ENCODE data around the gene HEXD.
A peak's percentile ranks its signal among the peaks of the same experiment; 100 is the strongest.

Gene HEXD

GRCh38 chr17:82412535-82413520 lies 5.3 kb upstream of the HEXD start:
- no peak for TF ChIP-seq POLR2A (IDR thresholded peaks at IDR 0.05; ENCODE audit: low read depth, low read length)
- no peak for TF ChIP-seq POLR2AphosphoS5 (IDR thresholded peaks at IDR 0.05; ENCODE audit: low read depth, low read length)
- TF ChIP-seq TAF1 (IDR thresholded peaks at IDR 0.05; ENCODE audit: borderline replicate concordance, low read depth, low read length), result no peak
- DNase-seq (ENCODE audit: insufficient read length), result no peak
- FAIRE-seq, result no peak

- FAIRE-seq (peak; percentile 81), DNase-seq (ENCODE audit: insufficient read length) (peak; percentile 77)
- no peak for TF ChIP-seq POLR2AphosphoS5 (IDR thresholded peaks at IDR 0.05; ENCODE audit: low read depth, low read length)
- TF ChIP-seq POLR2A (IDR thresholded peaks at IDR 0.05; ENCODE audit: low read depth, low read length), result no peak
- no peak for TF ChIP-seq TAF1 (IDR thresholded peaks at IDR 0.05; ENCODE audit: borderline replicate concordance, low read depth, low read length)
These were observed 3.4 kb upstream of the HEXD start for GRCh38 chr17:82414548-82415281.

GRCh38 chr17:82415336-82415735 lies 2.8 kb upstream of the HEXD start:
- TF ChIP-seq TAF1 (IDR thresholded peaks at IDR 0.05; ENCODE audit: borderline replicate concordance, low read depth, low read length) (no peak), POLR2A (IDR thresholded peaks at IDR 0.05; ENCODE audit: low read depth, low read length) (no peak), POLR2AphosphoS5 (IDR thresholded peaks at IDR 0.05; ENCODE audit: low read depth, low read length) (no peak)
- FAIRE-seq (no peak), DNase-seq (ENCODE audit: insufficient read length) (no peak)

GRCh38 chr17:82415786-82416185 lies 2.4 kb upstream of the HEXD start:
- DNase-seq (ENCODE audit: insufficient read length), result no peak
- no peak for TF ChIP-seq POLR2A (IDR thresholded peaks at IDR 0.05; ENCODE audit: low read depth, low read length)
- no peak for TF ChIP-seq TAF1 (IDR thresholded peaks at IDR 0.05; ENCODE audit: borderline replicate concordance, low read depth, low read length)
- TF ChIP-seq POLR2AphosphoS5 (IDR thresholded peaks at IDR 0.05; ENCODE audit: low read depth, low read length), result no peak
- no peak for FAIRE-seq

- DNase-seq (ENCODE audit: insufficient read length), result no peak
- TF ChIP-seq POLR2A (IDR thresholded peaks at IDR 0.05; ENCODE audit: low read depth, low read length) (no peak), POLR2AphosphoS5 (IDR thresholded peaks at IDR 0.05; ENCODE audit: low read depth, low read length) (no peak), TAF1 (IDR thresholded peaks at IDR 0.05; ENCODE audit: borderline replicate concordance, low read depth, low read length) (no peak)
- FAIRE-seq, result no peak
These were observed 1.9 kb upstream of the HEXD start for GRCh38 chr17:82416264-82416663.

- FAIRE-seq (no peak), DNase-seq (ENCODE audit: insufficient read length) (no peak)
- no peak for TF ChIP-seq POLR2A (IDR thresholded peaks at IDR 0.05; ENCODE audit: low read depth, low read length)
- no peak for TF ChIP-seq POLR2AphosphoS5 (IDR thresholded peaks at IDR 0.05; ENCODE audit: low read depth, low read length)
- no peak for TF ChIP-seq TAF1 (IDR thresholded peaks at IDR 0.05; ENCODE audit: borderline replicate concordance, low read depth, low read length)
These were observed 1.4 kb upstream of the HEXD start for GRCh38 chr17:82416771-82417170.

GRCh38 chr17:82419540-82419939 lies 1.4 kb downstream of the HEXD start:
- DNase-seq (ENCODE audit: insufficient read length) (no peak), FAIRE-seq (peak; percentile 48)
- TF ChIP-seq POLR2AphosphoS5 (IDR thresholded peaks at IDR 0.05; ENCODE audit: low read depth, low read length) (no peak), TAF1 (IDR thresholded peaks at IDR 0.05; ENCODE audit: borderline replicate concordance, low read depth, low read length) (no peak), POLR2A (IDR thresholded peaks at IDR 0.05; ENCODE audit: low read depth, low read length) (no peak)

- TF ChIP-seq POLR2AphosphoS5 (IDR thresholded peaks at IDR 0.05; ENCODE audit: low read depth, low read length) (no peak), POLR2A (IDR thresholded peaks at IDR 0.05; ENCODE audit: low read depth, low read length) (no peak), TAF1 (IDR thresholded peaks at IDR 0.05; ENCODE audit: borderline replicate concordance, low read depth, low read length) (no peak)
- DNase-seq (ENCODE audit: insufficient read length), result no peak
- FAIRE-seq, result no peak
These were observed 6.1 kb downstream of the HEXD start for GRCh38 chr17:82424001-82424862.

- no peak for DNase-seq (ENCODE audit: insufficient read length)
- no peak for FAIRE-seq
- TF ChIP-seq POLR2AphosphoS5 (IDR thresholded peaks at IDR 0.05; ENCODE audit: low read depth, low read length) (no peak), POLR2A (IDR thresholded peaks at IDR 0.05; ENCODE audit: low read depth, low read length) (no peak), TAF1 (IDR thresholded peaks at IDR 0.05; ENCODE audit: borderline replicate concordance, low read depth, low read length) (no peak)
These were observed 6.7 kb downstream of the HEXD start for GRCh38 chr17:82424863-82425159.

GRCh38 chr17:82428546-82428945 lies 10.4 kb downstream of the HEXD start:
- no peak for DNase-seq (ENCODE audit: insufficient read length)
- TF ChIP-seq POLR2A (IDR thresholded peaks at IDR 0.05; ENCODE audit: low read depth, low read length) (no peak), POLR2AphosphoS5 (IDR thresholded peaks at IDR 0.05; ENCODE audit: low read depth, low read length) (no peak), TAF1 (IDR thresholded peaks at IDR 0.05; ENCODE audit: borderline replicate concordance, low read depth, low read length) (no peak)
- FAIRE-seq, result no peak

GRCh38 chr17:82429824-82430223 lies 11.7 kb downstream of the HEXD start:
- no peak for TF ChIP-seq POLR2A (IDR thresholded peaks at IDR 0.05; ENCODE audit: low read depth, low read length)
- TF ChIP-seq TAF1 (IDR thresholded peaks at IDR 0.05; ENCODE audit: borderline replicate concordance, low read depth, low read length), result no peak
- no peak for TF ChIP-seq POLR2AphosphoS5 (IDR thresholded peaks at IDR 0.05; ENCODE audit: low read depth, low read length)
- peak; percentile 50 for FAIRE-seq
- DNase-seq (ENCODE audit: insufficient read length), result no peak

Measured in GM12892 (cell line).